Heart left ventricle (tissue), 16 donors: ENCODE data around the gene CCDC192. TPM values are rescaled to one million over a fixed set of nuclear protein-coding genes. Genes with fewer than 3 reads are reported as not detected.

Source experiments
- ATAC-seq, 4 donors: fragments of 200-7000 bp; cut with Tn5 transposase; one replicate each; pipeline ENCODE4 v1.9.1; 2020 to 2022; ENCODE audit warnings: moderate library complexity in 4 of 4, mild to moderate bottlenecking in 3 of 4, moderate number of reproducible peaks in 1 of 4
- DNase-seq, 5 donors: peaks; one replicate each; pipeline ENCODE4 v3.0.0-alpha.2; 2020
- H3K27ac ChIP-seq, 12 donors: fragments of 200-600 bp; sonication (generic) in 4 of 12; one replicate each; pipeline versions ENCODE4 v1.5.0 to v1.8.0; 2016 to 2022; ENCODE audit warnings: mild to moderate bottlenecking in 2 of 12
- H3K27me3 ChIP-seq, 9 donors: fragments of 200-600 bp; sonication (generic) in 2 of 9; one replicate each; pipeline versions ENCODE4 v1.5.1 to v1.8.0; 2016 to 2022; ENCODE audit warnings: mild to moderate bottlenecking in 3 of 9
- H3K36me3 ChIP-seq, 9 donors: fragments of 200-600 bp; sonication (generic) in 2 of 9; one replicate each; pipeline versions ENCODE4 v1.5.0 to v1.8.0; 2018 to 2022; ENCODE audit warnings: mild to moderate bottlenecking in 2 of 9
- H3K4me1 ChIP-seq, 12 donors: fragments of 200-600 bp; sonication (generic) in 4 of 12; one replicate each; pipeline versions ENCODE4 v1.5.0 to v1.8.0; 2016 to 2022; ENCODE audit warnings: mild to moderate bottlenecking in 3 of 12
- H3K4me3 ChIP-seq, 12 donors: fragments of 200-600 bp; sonication (generic) in 4 of 12; one replicate each; pipeline versions ENCODE4 v1.5.0 to v1.8.0; 2017 to 2022; ENCODE audit warnings: mild to moderate bottlenecking in 9 of 12, moderate library complexity in 4 of 12
- H3K9me3 ChIP-seq, 12 donors: fragments of 200-600 bp; sonication (generic) in 4 of 12; one replicate each; pipeline versions ENCODE4 v1.5.0 to v1.8.0; 2016 to 2022; ENCODE audit warnings: mild to moderate bottlenecking in 1 of 12
- CTCF ChIP-seq, 12 donors: fragments of 200-600 bp; sonication (generic) in 4 of 12; IDR thresholded peaks; one replicate each; pipeline versions ENCODE4 v1.5.0 to v1.8.0; 2018 to 2022; ENCODE audit warnings: antibody characterized with exemption in 12 of 12, mild to moderate bottlenecking in 5 of 12
- POLR2A ChIP-seq, 2 donors: fragments of 450-650 bp; IDR thresholded peaks; one replicate each; pipeline ENCODE4 v1.6.1; 2017; ENCODE audit warnings: antibody characterized with exemption in 2 of 2, mild to moderate bottlenecking in 2 of 2, moderate library complexity in 2 of 2
- WGBS, 4 donors: extraction: QIAGEN DNeasy Blood & Tissue Kit in 2 of 4; methylation state at CpG; one replicate each; pipeline versions ENCODE4 v1.1.5 to v1.1.7; 2013 to 2018; 5-methylcytosine and 5-hydroxymethylcytosine counted together
- intact Hi-C, 10 donors: fragments of 100-400 bp; cut with DNase I; formaldehyde crosslinking; loops; one replicate each; pipeline versions ENCODE4 v1.11.1 to v1.14.2; 2022
- polyA plus RNA-seq, 2 donors: library from polyadenylated mRNA; stranded (reverse); fragments of 200-250 nt; gene quantifications; one replicate each; pipeline ENCODE4 v1.2.3, GENCODE V29; 2013
- total RNA-seq, 9 donors: library from RNA; depleted of rRNA in 2 of 9; stranded (reverse); fragments of >200 nt in 2 of 9; fragmentation: NEBNext Ultra II Directional in 3 of 9; extraction: Animal tissue kit (Norgen Biotek cat#: 25700) in 3 of 9; gene quantifications; one replicate each; pipeline versions ENCODE4 v1.1.0 to v1.2.4, GENCODE V29; 2016 to 2023
- donor health status: ischemic (EF 13 %, LVEDD 7.1; RV severe dilation, severe dysfunction).
- donor health status: healthy with polysubstance abuse.
- donor health status: DM: no; HTN: yes; CAD: no.
- donor health status: DM: no; HTN: no; CAD: no.
- donor health status: ischemic (EF 25% LVEDD 6.9; RV normal size, moderate dysfunction).
- donor health status: ischemic (EF 25% LVEDD 5.7; RV mildly dilated, moderate dysfunction).
- donor health status: healthy.
- donor health status: DM: yes; HTN: yes; CAD: no.
- donor health status: ischemic (EF 35%, LVEDD 5.7; RV mildly dilated, moderate dysfunction).
- donor health status: nonischemic (EF 11% LVEDD 7.7; RV severe dilation, severe dysfunction).
- donor health status: DM: yes; HTN: yes; CAD: no.
- donor health status: PGD.
- donor health status: ischemic (EF 29% LVEDD 5.4; RV normal size, mild dysfunction).
- donor health status: nonischemic (EF 23%, LVEDD 6.1; RV moderate dilation, normal function).

The CCDC192 gene
- total and polyA plus RNA-seq, 11 donors: 0.07 to 1.3 (median 0.42) TPM; not detected in 8

DNA sequence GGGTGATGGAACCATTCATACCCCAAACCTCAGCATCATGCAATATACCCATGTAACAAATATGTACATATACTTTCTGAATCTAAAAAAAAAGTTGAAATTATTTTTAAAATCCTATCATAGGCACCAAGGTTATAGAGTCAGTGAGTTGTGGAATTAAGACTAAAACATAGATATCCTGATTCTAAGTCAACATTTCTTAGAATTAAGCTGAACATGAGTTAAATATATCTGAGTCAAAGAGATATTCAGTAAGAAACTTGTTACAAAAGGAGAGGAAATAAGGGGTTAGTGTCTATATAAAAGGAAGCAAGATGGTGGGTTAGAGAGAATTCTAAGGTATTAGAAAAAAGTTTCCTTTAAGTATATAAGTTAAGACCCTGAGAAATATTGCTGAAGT is 89.9 kb downstream of the CCDC192 start:
- no peak overlapping the region for H3K4me3 ChIP-seq
- TF ChIP-seq POLR2A (IDR thresholded peaks at IDR 0.05) (no peak), CTCF (IDR thresholded peaks at IDR 0.05) (no peak)
- no peak for ATAC-seq
- no peak for DNase-seq
- intact Hi-C loops: no loop called here
- peaks cover 0 to 36% (median 16%) of the 10 kb centered on the region in 12 donors for H3K9me3 ChIP-seq
- H3K27me3 ChIP-seq: no peaks in the 10 kb centered on the region
- H3K4me1 ChIP-seq: no peaks in the 10 kb centered on the region
- no peak overlapping the region for H3K27ac ChIP-seq
- no peaks in the 10 kb centered on the region for H3K36me3 ChIP-seq

DNA sequence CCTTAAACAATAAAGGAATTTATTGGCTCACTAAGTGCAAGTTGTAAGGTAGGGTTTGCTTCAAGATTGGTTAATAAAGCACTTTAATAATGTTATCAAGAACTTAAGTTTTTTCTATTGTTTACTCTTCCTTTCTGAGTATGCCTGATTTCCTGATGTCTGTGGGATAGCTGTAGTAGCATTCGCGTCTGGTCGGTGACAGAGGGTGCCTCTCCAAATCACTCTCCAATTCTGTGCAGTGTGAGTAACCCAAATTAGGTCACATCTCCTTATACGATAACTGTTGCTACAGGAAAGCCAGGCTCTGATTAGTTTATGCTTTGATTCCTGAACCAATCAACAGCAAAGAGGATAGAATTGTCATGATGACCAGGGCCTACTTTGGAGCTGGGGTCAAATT is 90.7 kb downstream of the CCDC192 start:
- DNase-seq: no peak
- no peak for TF ChIP-seq CTCF (IDR thresholded peaks at IDR 0.05)
- TF ChIP-seq POLR2A (IDR thresholded peaks at IDR 0.05): no peak
- Histone ChIP-seq H3K9me3 (peaks cover 0 to 33% (median 14%) of the 10 kb centered on the region in 12 donors), H3K4me1 (no peaks in the 10 kb centered on the region), H3K27ac (no peak overlapping the region), H3K27me3 (no peaks in the 10 kb centered on the region), H3K4me3 (no peak overlapping the region), H3K36me3 (no peaks in the 10 kb centered on the region)
- intact Hi-C loops: no loop called here
- ATAC-seq: no peak
- WGBS, 4 donors: 73 to 89% (median 79%) methylated on average over 4 of the region's 4 CpGs

DNA sequence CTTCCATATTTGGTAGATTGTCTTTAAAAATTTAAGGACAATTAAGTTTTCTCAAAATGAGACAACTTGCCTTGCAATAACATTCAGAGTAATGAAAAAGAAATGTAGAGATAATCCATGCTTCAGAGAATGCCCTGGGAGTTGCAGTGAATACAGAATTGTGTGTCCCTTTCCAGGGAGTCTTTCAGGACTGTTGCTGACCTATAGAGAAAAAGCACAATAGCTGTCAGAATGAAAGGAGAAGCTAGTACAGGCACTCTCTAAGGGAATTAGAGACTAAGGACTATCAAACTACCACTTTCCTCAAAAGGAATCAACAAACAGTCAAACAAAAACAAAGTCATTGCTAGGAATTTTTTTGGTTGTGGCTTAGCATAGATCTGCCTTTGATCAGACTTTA is 93.0 kb downstream of the CCDC192 start:
- intact Hi-C loops: no loop called here
- Histone ChIP-seq H3K4me3 (no peak overlapping the region), H3K9me3 (peaks cover 0 to 18% (median 11%) of the 10 kb centered on the region in 12 donors), H3K4me1 (no peaks in the 10 kb centered on the region), H3K27ac (no peak overlapping the region), H3K36me3 (no peaks in the 10 kb centered on the region), H3K27me3 (no peaks in the 10 kb centered on the region)
- no peak for DNase-seq
- TF ChIP-seq POLR2A (IDR thresholded peaks at IDR 0.05) (no peak), CTCF (IDR thresholded peaks at IDR 0.05) (no peak)
- no peak for ATAC-seq

GRCh38 chr5:127799293-127799905 is 96.2 kb downstream of the CCDC192 start:
- ATAC-seq: no peak
- H3K4me3 ChIP-seq: no peak overlapping the region
- no peaks in the 10 kb centered on the region for H3K36me3 ChIP-seq
- H3K4me1 ChIP-seq: peaks cover 0 to 9% (median 0%) of the 10 kb centered on the region in 12 donors
- no peaks in the 10 kb centered on the region for H3K9me3 ChIP-seq
- intact Hi-C loops: no loop called here
- no peak for DNase-seq
- H3K27ac ChIP-seq: no peak overlapping the region
- WGBS, 4 donors: 80 to 89% (median 86%) methylated on average over 2 of the region's 2 CpGs
- no peak for TF ChIP-seq POLR2A (IDR thresholded peaks at IDR 0.05)
- no peaks in the 10 kb centered on the region for H3K27me3 ChIP-seq
